ENCODE measurements around the gene TLE4. TPM values are rescaled to one million over a fixed set of nuclear protein-coding genes. Genes with fewer than 3 reads are reported as not detected.

The TLE4 gene
- total RNA-seq, 2 experiments from 2014 or later = 11.8 to 15.5 TPM

GRCh38 chr9:79621916-79622575 lies 50.3 kb downstream of the TLE4 start:
- CTCF ChIA-PET = no interaction called here
- intact Hi-C loops (cut with DNase I, micrococcal nuclease) = loop anchor here in 1 of 2 experiments (5.0 kb wide), 1 partner anchor 190 kb away; no protein-coding TSS in a partner anchor
- POLR2A ChIA-PET = no interaction called here
- Mint-ChIP-seq H3K9me3 (ENCODE audit: low read depth) (no peaks in the 10 kb centered on the region), H3K27me3 (no peaks in the 10 kb centered on the region), H3K27ac (no peak overlapping the region), H3K36me3 (ENCODE audit: low read depth) (peaks cover 2% of the 10 kb centered on the region), H3K4me1 (peaks cover 31% of the 10 kb centered on the region), H3K4me3 (no peak overlapping the region)
- DNase-seq = no peak
- no peak for ATAC-seq

- H3K27me3 Mint-ChIP-seq = no peaks in the 10 kb centered on the region
- POLR2A ChIA-PET = interaction anchor here (0.9 to 1.4 kb wide), 2 partner anchors 50 to 53 kb away, joined by 5 to 7 read pairs; partner anchors contain the start of gene TLE4
- no peaks in the 10 kb centered on the region for H3K9me3 Mint-ChIP-seq (ENCODE audit: low read depth)
- H3K4me1 Mint-ChIP-seq = peaks cover 34% of the 10 kb centered on the region
- peaks cover 8% of the 10 kb centered on the region for H3K36me3 Mint-ChIP-seq (ENCODE audit: low read depth)
- intact Hi-C loops (cut with DNase I, micrococcal nuclease) = loop anchor here (1.0 to 5.0 kb wide), 2 partner anchors 53 to 188 kb away; partner anchors contain the start of gene TLE4 (in 2 of the 2)
- peak overlapping the region; percentile 84 for H3K27ac Mint-ChIP-seq
- peak overlapping the region; percentile 0 for H3K4me3 Mint-ChIP-seq
- ATAC-seq = peak; percentile 88
- peak; percentile 41 for DNase-seq
- CTCF ChIA-PET = interaction anchor here (0.6 to 1.1 kb wide), 3 partner anchors 12 to 350 kb away, joined by 3 to 9 read pairs (median 3); no protein-coding TSS in a partner anchor
Observed at GRCh38 chr9:79623799-79624721, 52.3 kb downstream of the TLE4 start.

- intact Hi-C loops (cut with DNase I, micrococcal nuclease) = loop anchor here in 1 of 2 experiments (2.0 kb wide), 1 partner anchor 183 kb away; no protein-coding TSS in a partner anchor
- H3K4me1 Mint-ChIP-seq = peaks cover 54% of the 10 kb centered on the region
- CTCF ChIA-PET = no interaction called here
Observed at GRCh38 chr9:79629721-79630120, 58.0 kb downstream of the TLE4 start.

GRCh38 chr9:79630521-79631403 lies 59.0 kb downstream of the TLE4 start:
- CTCF ChIA-PET = no interaction called here
- intact Hi-C loops (cut with DNase I, micrococcal nuclease) = loop anchor here in 1 of 2 experiments (2.0 kb wide), 1 partner anchor 182 kb away; no protein-coding TSS in a partner anchor
- Mint-ChIP-seq H3K36me3 (ENCODE audit: low read depth) (peaks cover 11% of the 10 kb centered on the region), H3K9me3 (ENCODE audit: low read depth) (no peaks in the 10 kb centered on the region), H3K4me1 (peaks cover 60% of the 10 kb centered on the region), H3K27me3 (no peaks in the 10 kb centered on the region), H3K4me3 (no peak overlapping the region), H3K27ac (peak overlapping the region; percentile 34)
- no peak for DNase-seq
- ATAC-seq = peak; percentile 82
- POLR2A ChIA-PET = no interaction called here

More at GRCh38 chr9:79629721-79630120, 58.0 kb downstream of the TLE4 start:
- H3K27ac Mint-ChIP-seq = no peak overlapping the region
- no peaks in the 10 kb centered on the region for H3K9me3 Mint-ChIP-seq (ENCODE audit: low read depth)
- H3K4me3 Mint-ChIP-seq = no peak overlapping the region
- POLR2A ChIA-PET = no interaction called here
- H3K27me3 Mint-ChIP-seq = no peaks in the 10 kb centered on the region
- peaks cover 9% of the 10 kb centered on the region for H3K36me3 Mint-ChIP-seq (ENCODE audit: low read depth)
- ATAC-seq (no peak), DNase-seq (no peak)

- Mint-ChIP-seq H3K27ac (peak overlapping the region; percentile 7), H3K36me3 (ENCODE audit: low read depth) (peaks cover 16% of the 10 kb centered on the region), H3K4me1 (peaks cover 67% of the 10 kb centered on the region), H3K9me3 (ENCODE audit: low read depth) (no peaks in the 10 kb centered on the region), H3K27me3 (no peaks in the 10 kb centered on the region), H3K4me3 (no peak overlapping the region)
- intact Hi-C loops (cut with DNase I, micrococcal nuclease) = no loop called here
- DNase-seq (no peak), ATAC-seq (no peak)
- ChIA-PET POLR2A (no interaction called here), CTCF (interaction anchor here (1.1 to 1.3 kb wide), 2 partner anchors 11 to 17 kb away, joined by 3 read pairs; no protein-coding TSS in a partner anchor)
Observed at GRCh38 chr9:79632060-79632459, 60.3 kb downstream of the TLE4 start.

GRCh38 chr9:79632705-79633104 lies 60.9 kb downstream of the TLE4 start:
- no peak for ATAC-seq
- Mint-ChIP-seq H3K27ac (peak overlapping the region; percentile 38), H3K4me1 (peaks cover 69% of the 10 kb centered on the region), H3K9me3 (ENCODE audit: low read depth) (no peaks in the 10 kb centered on the region), H3K27me3 (no peaks in the 10 kb centered on the region), H3K4me3 (no peak overlapping the region), H3K36me3 (ENCODE audit: low read depth) (peaks cover 22% of the 10 kb centered on the region)
- no peak for DNase-seq
- POLR2A ChIA-PET = no interaction called here
- intact Hi-C loops (cut with DNase I, micrococcal nuclease) = no loop called here
- CTCF ChIA-PET = interaction anchor here (1.1 to 1.3 kb wide), 2 partner anchors 10 to 18 kb away, joined by 3 read pairs; no protein-coding TSS in a partner anchor

GRCh38 chr9:79633558-79633957 lies 61.8 kb downstream of the TLE4 start:
- Mint-ChIP-seq H3K4me1 (peaks cover 71% of the 10 kb centered on the region), H3K4me3 (no peak overlapping the region), H3K27ac (no peak overlapping the region), H3K9me3 (ENCODE audit: low read depth) (peaks cover under 1% of the 10 kb centered on the region), H3K36me3 (ENCODE audit: low read depth) (peaks cover 22% of the 10 kb centered on the region), H3K27me3 (no peaks in the 10 kb centered on the region)
- DNase-seq (no peak), ATAC-seq (peak; percentile 28)
- CTCF ChIA-PET = interaction anchor here (1.3 kb wide), 1 partner anchor 9 kb away, joined by 3 read pairs; no protein-coding TSS in a partner anchor
- intact Hi-C loops (cut with DNase I, micrococcal nuclease) = no loop called here
- POLR2A ChIA-PET = no interaction called here

- ChIA-PET CTCF (interaction anchor here (0.6 to 2.2 kb wide), 2 partner anchors 13 to 23 kb away, joined by 3 to 9 read pairs; no protein-coding TSS in a partner anchor), POLR2A (no interaction called here)
- no peaks in the 10 kb centered on the region for H3K27me3 Mint-ChIP-seq
- DNase-seq (no peak), ATAC-seq (peak; percentile 30)
- peaks cover 62% of the 10 kb centered on the region for H3K4me1 Mint-ChIP-seq
- H3K9me3 Mint-ChIP-seq (ENCODE audit: low read depth) = peaks cover 5% of the 10 kb centered on the region
- H3K27ac Mint-ChIP-seq = no peak overlapping the region
- H3K4me3 Mint-ChIP-seq = no peak overlapping the region
- H3K36me3 Mint-ChIP-seq (ENCODE audit: low read depth) = peaks cover 27% of the 10 kb centered on the region
- intact Hi-C loops (cut with DNase I, micrococcal nuclease) = no loop called here
Observed at GRCh38 chr9:79637177-79637925, 65.6 kb downstream of the TLE4 start.

GRCh38 chr9:79638806-79639205 lies 67.0 kb downstream of the TLE4 start:
- DNase-seq (no peak), ATAC-seq (no peak)
- peaks cover 36% of the 10 kb centered on the region for H3K36me3 Mint-ChIP-seq (ENCODE audit: low read depth)
- POLR2A ChIA-PET = no interaction called here
- H3K4me1 Mint-ChIP-seq = peaks cover 50% of the 10 kb centered on the region
- no peaks in the 10 kb centered on the region for H3K27me3 Mint-ChIP-seq
- peaks cover 11% of the 10 kb centered on the region for H3K9me3 Mint-ChIP-seq (ENCODE audit: low read depth)
- H3K27ac Mint-ChIP-seq = no peak overlapping the region
- CTCF ChIA-PET = no interaction called here
- no peak overlapping the region for H3K4me3 Mint-ChIP-seq
- intact Hi-C loops (cut with DNase I, micrococcal nuclease) = no loop called here

GRCh38 chr9:79639354-79639753 lies 67.6 kb downstream of the TLE4 start:
- intact Hi-C loops (cut with DNase I, micrococcal nuclease) = no loop called here
- DNase-seq (no peak), ATAC-seq (peak; percentile 39)
- Mint-ChIP-seq H3K27me3 (no peaks in the 10 kb centered on the region), H3K4me3 (no peak overlapping the region), H3K9me3 (ENCODE audit: low read depth) (peaks cover 17% of the 10 kb centered on the region), H3K36me3 (ENCODE audit: low read depth) (peaks cover 42% of the 10 kb centered on the region), H3K27ac (no peak overlapping the region), H3K4me1 (peaks cover 50% of the 10 kb centered on the region)
- ChIA-PET CTCF (interaction anchor here (1.6 kb wide), 1 partner anchor 72 kb away, joined by 7 read pairs; no protein-coding TSS in a partner anchor), POLR2A (no interaction called here)

Data from activated CD4-positive, alpha-beta T cell treated with anti-CD3 and anti-CD28 coated beads for 36 hours (primary cell).